GM12878 (cell line): ENCODE results near the gene GRK6. TPM values are rescaled to one million over a fixed set of nuclear protein-coding genes. Genes with fewer than 3 reads are reported as not detected.

ENCODE experiments used
- ATAC-seq: fragments of 200-7000 bp; cut with Tn5 transposase; 3 replicates; pipeline ENCODE4 v1.9.1; 2020; ENCODE audit warnings: mild to moderate bottlenecking, moderate library complexity
- BruUV-seq: library from RNA; stranded (reverse); fragments of 400-500 nt; replicated peaks from 2 replicates; lab custom pipeline; 2021; lab: Mats Ljungman, UMichigan
- CTCF ChIA-PET: fragments of 300-600 bp; sonication (Branson Sonifier 250); formaldehyde crosslinking; extraction: SDS; loops from one replicate; lab custom pipeline; 2021; ENCODE audit warnings: inconsistent platforms; lab: Yijun Ruan, JAX
- POLR2A ChIA-PET: fragments of 350-600 bp; formaldehyde crosslinking; extraction: SDS; loops from one replicate; lab custom pipeline; 2021; ENCODE audit warnings: inconsistent platforms; lab: Charles Lee
- RAD21 ChIA-PET: fragments of 300-600 bp; sonication (Branson Sonifier 250); formaldehyde crosslinking; loops from one replicate; lab custom pipeline; 2023; ENCODE audit warnings: antibody characterized with exemption; ENCODE audit not compliant: unreplicated experiment; lab: Charles Lee
- SMC1A ChIA-PET: fragments of 300-600 bp; sonication (Branson Sonifier 250); formaldehyde crosslinking; loops from one replicate; lab custom pipeline; 2023; ENCODE audit not compliant: unreplicated experiment, uncharacterized antibody; lab: Charles Lee
- DNase-seq: peaks from one replicate; pipeline ENCODE4 v3.0.0-alpha.2; 2011; ENCODE audit warnings: low read depth, low spot score
- FAIRE-seq: peaks from 3 replicates; lab custom pipeline; 2011; peaks lifted over from hg19 to GRCh38; lab: Jason Lieb, UNC
- H2AFZ ChIP-seq: 2 replicates; pipeline ENCODE4 v1.6.0; 2011; ENCODE audit warnings: low read depth, low read length, control low read depth; ENCODE audit not compliant: control insufficient read depth
- H3K27ac ChIP-seq: 2 replicates; pipeline ENCODE4 v1.5.1; 2011; ENCODE audit warnings: control low read depth; ENCODE audit not compliant: control insufficient read depth, insufficient read depth
- H3K27me3 ChIP-seq, 2 experiments: replicated peaks in 1 of 2; 2 replicates each; pipeline versions ENCODE4 v1.6.0 to v1.6.1; 2011; ENCODE audit warnings: low read length in 1 of 2; ENCODE audit not compliant: control insufficient read depth in 2 of 2, insufficient read depth in 2 of 2
- H3K36me3 ChIP-seq, 2 experiments: 2 replicates each; pipeline ENCODE4 v1.5.1; 2011; ENCODE audit warnings: low read length in 1 of 2; ENCODE audit not compliant: control insufficient read depth in 2 of 2, insufficient read depth in 2 of 2
- H3K4me1 ChIP-seq: 2 replicates; pipeline ENCODE4 v1.6.1; 2011; ENCODE audit warnings: mild to moderate bottlenecking, low read length, moderate library complexity, mixed read lengths; ENCODE audit not compliant: control insufficient read depth, insufficient read depth
- H3K4me2 ChIP-seq: 2 replicates; pipeline ENCODE4 v1.6.0; 2011; ENCODE audit warnings: control low read depth; ENCODE audit not compliant: control insufficient read depth, insufficient read depth
- H3K4me3 ChIP-seq: fragments of 200-600 bp; sonication (generic); 2 replicates; pipeline ENCODE4 v1.5.1; 2016
- H3K79me2 ChIP-seq: 2 replicates; pipeline ENCODE4 v1.6.0; 2011; ENCODE audit warnings: low read length; ENCODE audit not compliant: control insufficient read depth, insufficient read depth
- H3K9ac ChIP-seq: 2 replicates; pipeline ENCODE4 v1.8.0; 2011; ENCODE audit warnings: low read length, control low read depth, mixed read lengths; ENCODE audit not compliant: control insufficient read depth, insufficient read depth
- H3K9me3 ChIP-seq: replicated peaks from 3 replicates; pipeline ENCODE4 v1.5.1; 2011; ENCODE audit warnings: mild to moderate bottlenecking, low read length; ENCODE audit not compliant: control insufficient read depth, insufficient read depth
- H4K20me1 ChIP-seq: 2 replicates; pipeline ENCODE4 v1.6.0; 2011; ENCODE audit not compliant: control insufficient read depth, insufficient read depth
- SMARCA5 ChIP-seq: fragments of 450-650 bp; IDR thresholded peaks from 2 replicates; pipeline ENCODE4 v1.6.1; 2017; ENCODE audit warnings: mild to moderate bottlenecking
- TCF12 ChIP-seq: IDR thresholded peaks from 2 replicates; pipeline ENCODE4 v1.6.1; 2011; ENCODE audit warnings: low read depth, mild to moderate bottlenecking, low read length
- WGBS: methylation state at CpG from one replicate; pipeline ENCODE4 v1.1.6; 2016; ENCODE audit warnings: low lambda C conversion rate; ENCODE audit not compliant: insufficient replicate concordance, insufficient coverage; ENCODE audit errors: missing lambda C conversion rate; 5-methylcytosine and 5-hydroxymethylcytosine counted together
- in situ Hi-C: fragments of 300-500 bp; cut with MboI; formaldehyde crosslinking; loops from 9 replicates; pipeline ENCODE4 v1.14.3; 2018; ENCODE audit warnings: mixed read lengths
- intact Hi-C: fragments of 100-400 bp; cut with micrococcal nuclease; formaldehyde crosslinking; loops from one replicate; pipeline ENCODE4 v1.14.2; 2022; ENCODE audit not compliant: unreplicated experiment
- polyA plus RNA-seq, 11 experiments: library from polyadenylated mRNA; depleted of rRNA in 4 of 11; unstranded in 6 of 11; stranded (reverse) in 5 of 11; fragments of >200 nt; fragmentation: Nextera tagmentation in 4 of 11; fragmentation: Illumina TruSeq in 1 of 11; extraction: Ambion mirVana in 4 of 11; extraction: Trizol in 1 of 11; gene quantifications; 1 replicate in 1 of 11; 2 replicates in 10 of 11; pipeline versions ENCODE4 v1.2.1 to v1.2.3, GENCODE V29; 2011 to 2016; ENCODE audit warnings: inconsistent platforms in 2 of 11, missing spikeins in 2 of 11, low read depth in 1 of 11
- total RNA-seq, 4 experiments: library from RNA; depleted of rRNA in 3 of 4; stranded (reverse); fragments of >200 nt in 3 of 4; fragmentation: Illumina TruSeq in 1 of 4; extraction: Trizol in 1 of 4; gene quantifications; 2 replicates each; pipeline versions ENCODE4 v1.2.1 to v1.2.3, GENCODE V29; 2013 to 2021
- TF ChIP-seq, protein P1 (sequence below): fragments of 450-650 bp; IDR thresholded peaks from 2 replicates; pipeline ENCODE4 v1.6.1; 2016; ENCODE audit warnings: mild to moderate bottlenecking

GRK6 gene
- total and polyA plus RNA-seq, 10 of the 15 experiments (the other 5 are each of a cell fraction or from before 2014, with no cell fraction given): 0.79 to 124 (median 41.6) TPM

DNA sequence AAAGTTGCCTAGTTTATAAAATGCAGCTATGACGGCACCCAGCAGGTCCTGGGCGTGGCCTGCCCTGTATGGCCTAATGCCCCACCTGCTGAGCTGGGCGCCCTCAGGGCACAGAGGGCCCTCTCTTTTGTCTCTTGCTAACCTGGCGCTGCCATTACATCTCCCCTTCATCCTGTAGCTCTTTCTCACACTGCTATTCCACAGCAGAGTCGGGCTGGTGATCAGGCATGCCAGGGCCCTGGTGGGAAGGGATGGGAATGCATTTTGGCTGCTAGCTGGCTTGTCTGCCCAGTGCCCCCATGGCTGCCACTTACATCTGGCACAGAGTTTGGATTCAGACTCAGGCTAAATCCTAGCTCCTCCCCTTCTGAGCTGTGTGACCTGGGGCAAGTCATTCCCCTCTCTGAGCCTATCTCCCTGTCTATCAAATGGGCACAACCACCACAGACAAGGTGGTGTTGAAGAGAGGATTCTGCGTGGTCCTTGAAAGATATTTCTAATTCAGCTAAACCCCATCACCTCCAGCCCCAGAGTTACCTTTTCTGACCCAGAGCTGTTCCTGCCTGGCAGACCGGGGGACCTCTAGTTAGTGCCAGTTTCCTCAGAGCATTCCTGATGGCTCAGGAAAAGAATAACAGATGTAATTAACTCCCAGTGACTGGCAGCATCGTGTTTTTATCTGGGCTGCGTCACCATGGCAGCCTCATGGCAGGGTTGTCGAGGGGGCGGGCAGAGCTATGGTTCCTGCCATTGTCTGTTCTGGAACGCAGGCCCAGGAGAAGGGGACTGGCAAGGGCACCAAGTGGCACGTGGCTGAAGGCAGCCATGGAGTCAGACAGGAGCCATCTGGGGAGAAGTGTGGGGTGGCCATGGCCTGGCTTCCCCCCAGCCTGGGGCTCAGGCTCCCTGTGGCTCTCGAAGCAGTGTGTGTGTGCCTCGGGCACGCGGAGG is 26.5 kb downstream of the GRK6 start:
- no peak overlapping the region for H3K4me2 ChIP-seq
- no peaks in the 10 kb centered on the region for H3K36me3 ChIP-seq
- intact Hi-C loops: no loop called here
- DNase-seq: no peak
- no peak for FAIRE-seq
- TF ChIP-seq, protein P1, sequence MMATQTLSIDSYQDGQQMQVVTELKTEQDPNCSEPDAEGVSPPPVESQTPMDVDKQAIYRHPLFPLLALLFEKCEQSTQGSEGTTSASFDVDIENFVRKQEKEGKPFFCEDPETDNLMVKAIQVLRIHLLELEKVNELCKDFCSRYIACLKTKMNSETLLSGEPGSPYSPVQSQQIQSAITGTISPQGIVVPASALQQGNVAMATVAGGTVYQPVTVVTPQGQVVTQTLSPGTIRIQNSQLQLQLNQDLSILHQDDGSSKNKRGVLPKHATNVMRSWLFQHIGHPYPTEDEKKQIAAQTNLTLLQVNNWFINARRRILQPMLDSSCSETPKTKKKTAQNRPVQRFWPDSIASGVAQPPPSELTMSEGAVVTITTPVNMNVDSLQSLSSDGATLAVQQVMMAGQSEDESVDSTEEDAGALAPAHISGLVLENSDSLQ: peak; percentile 78
- peak; percentile 68 for TF ChIP-seq SMARCA5
- no peak for TF ChIP-seq TCF12
- WGBS: 92% methylated on average over 17 of the region's 17 CpGs
- no peaks in the 10 kb centered on the region for H3K27me3 ChIP-seq
- H3K4me3 ChIP-seq: no peak overlapping the region
- H4K20me1 ChIP-seq: no peaks in the 10 kb centered on the region
- ChIA-PET POLR2A (interaction anchor here (1.3 to 13.6 kb wide), 6 partner anchors 8 to 88 kb away, joined by 3 to 358 read pairs (median 26); partner anchors contain the start of gene GRK6), RAD21 (interaction anchor here (0.9 to 13.5 kb wide), 12 partner anchors 8 to 100 kb away, joined by 3 to 291 read pairs (median 5); partner anchors contain the start of genes DOK3, F12, GRK6 and PRR7), CTCF (interaction anchor here (0.6 to 16.4 kb wide), 19 partner anchors 9 to 143 kb away, joined by 3 to 391 read pairs (median 9); partner anchors contain the start of genes DOK3, GRK6, LMAN2 and MXD3), SMC1A (interaction anchor here (1.0 to 5.1 kb wide), 9 partner anchors 8 to 134 kb away, joined by 5 to 92 read pairs (median 9); partner anchors contain the start of genes F12, GRK6 and PFN3)
- H2AFZ ChIP-seq: no peak overlapping the region
- peaks cover 7% of the 10 kb centered on the region for H3K79me2 ChIP-seq
- H3K4me1 ChIP-seq: peaks cover 13% of the 10 kb centered on the region
- in situ Hi-C loops: no loop called here
- BruUV-seq: no TSS peak
- no peaks in the 10 kb centered on the region for H3K9me3 ChIP-seq
- no peak overlapping the region for H3K9ac ChIP-seq
- H3K27ac ChIP-seq: no peak overlapping the region
- ATAC-seq: no peak
